Measurements from ENCODE around the gene EHD3. TPM values are rescaled to one million over a fixed set of nuclear protein-coding genes. Genes with fewer than 3 reads are reported as not detected.

The EHD3 gene
- total RNA-seq, 2 donors from 2014 or later = 35.8 to 61.6 TPM

DNA sequence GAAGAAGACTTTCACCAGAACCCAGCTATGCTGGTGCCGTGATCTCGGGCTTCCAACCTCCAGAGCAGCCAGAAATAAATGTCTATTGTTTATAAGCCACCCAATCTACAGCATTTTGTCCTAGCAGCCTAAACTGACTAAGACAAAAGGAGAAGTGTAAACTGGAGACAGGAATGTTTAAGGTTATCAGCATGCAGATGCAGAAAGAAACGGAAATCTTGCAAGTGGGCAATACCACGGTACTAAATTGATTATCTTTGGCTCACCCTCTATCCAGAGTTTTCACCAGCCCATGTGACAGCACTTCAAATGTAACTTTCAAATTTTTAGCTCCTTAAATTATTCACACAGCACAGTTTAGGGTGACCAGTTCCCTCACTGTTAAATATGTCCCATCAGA lies 10.9 kb upstream of the EHD3 start:
- no peak overlapping the region for H3K4me3 ChIP-seq
- TF ChIP-seq CTCF (IDR thresholded peaks at IDR 0.05) = no peak
- ATAC-seq (ENCODE audit: insufficient number of reproducible peaks, low FRiP score, low read depth) = no peak
- no peaks in the 10 kb centered on the region for H3K9me3 ChIP-seq
- H3K4me1 ChIP-seq (ENCODE audit: control insufficient read depth in 1 of 2, low read depth in 2 of 2) = no peaks in the 10 kb centered on the region
- no peaks in the 10 kb centered on the region for H3K36me3 ChIP-seq
- no peaks in the 10 kb centered on the region for H3K27me3 ChIP-seq (replicated peaks; ENCODE audit: insufficient read depth)
- no peak overlapping the region for H3K27ac ChIP-seq
- no peak for DNase-seq (ENCODE audit: low spot score)

DNA sequence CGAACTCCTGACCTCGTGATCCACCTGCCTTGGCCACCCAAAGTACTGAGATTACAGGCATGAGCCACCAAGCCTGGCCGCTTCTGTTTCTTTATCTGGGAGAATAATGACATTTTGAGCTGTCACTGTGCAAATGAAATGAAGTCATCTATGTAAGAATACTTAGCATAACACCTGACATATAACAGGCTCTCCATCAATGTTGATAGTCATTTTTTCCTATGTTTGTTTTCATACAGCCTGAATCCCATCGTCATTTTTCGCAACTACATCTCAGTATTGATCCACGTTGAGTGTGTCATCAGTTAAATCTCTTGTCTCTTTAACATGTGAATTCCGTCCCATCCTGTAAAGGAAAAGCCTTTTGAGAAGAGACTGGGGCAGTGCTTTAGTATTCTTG lies 10.2 kb upstream of the EHD3 start:
- H3K27me3 ChIP-seq (replicated peaks; ENCODE audit: insufficient read depth) = no peaks in the 10 kb centered on the region
- DNase-seq (ENCODE audit: low spot score) (no peak), ATAC-seq (ENCODE audit: insufficient number of reproducible peaks, low FRiP score, low read depth) (no peak)
- H3K4me3 ChIP-seq = no peak overlapping the region
- H3K36me3 ChIP-seq = no peaks in the 10 kb centered on the region
- no peak for TF ChIP-seq CTCF (IDR thresholded peaks at IDR 0.05)
- H3K9me3 ChIP-seq = no peaks in the 10 kb centered on the region
- H3K27ac ChIP-seq = no peak overlapping the region
- no peaks in the 10 kb centered on the region for H3K4me1 ChIP-seq (ENCODE audit: control insufficient read depth in 1 of 2, low read depth in 2 of 2)

DNA sequence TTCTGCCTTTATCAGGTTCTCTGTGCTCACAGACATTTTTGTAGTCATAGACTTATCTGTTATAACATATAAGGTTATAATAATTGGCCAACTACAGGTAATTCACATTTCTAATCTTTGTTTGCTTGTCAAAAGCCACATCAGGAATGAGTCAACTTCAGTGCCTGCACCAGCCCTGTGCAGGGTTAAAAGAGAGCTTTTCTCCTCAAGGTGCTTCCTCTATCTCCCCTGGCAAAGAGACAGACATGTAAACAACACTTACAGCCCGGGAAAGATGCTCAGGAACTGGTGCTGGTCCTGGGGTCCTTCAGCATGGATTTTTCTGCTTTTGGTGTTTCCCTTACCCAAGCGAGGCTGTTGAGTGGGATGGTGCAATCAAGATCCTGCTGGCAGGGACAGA lies 7.7 kb upstream of the EHD3 start:
- DNase-seq (ENCODE audit: low spot score) = no peak
- TF ChIP-seq CTCF (IDR thresholded peaks at IDR 0.05) = no peak
- Histone ChIP-seq H3K36me3 (no peaks in the 10 kb centered on the region), H3K4me3 (no peak overlapping the region), H3K9me3 (no peaks in the 10 kb centered on the region), H3K4me1 (ENCODE audit: control insufficient read depth in 1 of 2, low read depth in 2 of 2) (no peaks in the 10 kb centered on the region), H3K27me3 (replicated peaks; ENCODE audit: insufficient read depth) (no peaks in the 10 kb centered on the region), H3K27ac (no peak overlapping the region)
- no peak for ATAC-seq (ENCODE audit: insufficient number of reproducible peaks, low FRiP score, low read depth)

DNA sequence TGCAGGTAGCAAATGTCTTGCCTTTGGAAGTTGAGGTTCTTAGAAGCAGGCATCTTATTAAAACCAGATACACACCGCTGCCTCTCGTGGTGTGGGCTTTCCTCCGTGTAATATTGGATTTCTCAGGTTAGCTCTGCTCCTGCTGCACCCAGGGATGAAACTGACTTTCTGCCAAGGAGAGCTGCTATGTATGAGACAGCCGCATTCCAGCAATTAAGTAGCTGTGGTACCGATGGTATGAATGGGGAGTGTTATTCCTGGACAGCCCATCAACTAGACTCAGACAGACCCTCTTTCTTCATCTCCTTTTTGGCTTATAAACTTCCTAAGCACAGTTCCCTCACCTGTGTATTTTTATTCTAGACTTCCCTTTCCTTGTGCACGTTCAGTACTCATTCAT lies 6.8 kb upstream of the EHD3 start:
- DNase-seq (ENCODE audit: low spot score) (no peak), ATAC-seq (ENCODE audit: insufficient number of reproducible peaks, low FRiP score, low read depth) (no peak)
- no peak for TF ChIP-seq CTCF (IDR thresholded peaks at IDR 0.05)

DNA sequence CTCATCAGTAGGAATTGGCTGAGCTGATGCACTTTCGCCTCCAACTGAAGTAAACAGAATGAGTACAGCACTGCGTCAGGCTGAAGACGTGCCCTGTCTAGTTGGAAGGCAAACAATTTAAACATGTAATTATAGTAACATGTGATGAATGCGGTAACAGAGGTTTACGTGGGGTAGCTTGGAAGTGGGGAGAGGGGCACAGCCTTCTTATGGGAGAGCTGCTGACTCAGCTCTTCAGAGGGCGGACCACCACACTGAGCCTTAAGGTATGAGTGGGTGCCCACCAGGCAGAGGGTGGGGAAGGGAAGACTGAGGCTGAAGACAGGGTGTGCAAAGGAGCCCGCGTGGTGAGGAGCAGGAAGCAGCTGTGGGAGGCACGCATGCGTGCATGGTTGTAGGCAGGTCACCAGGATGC lies 6.2 kb upstream of the EHD3 start:
- TF ChIP-seq CTCF (IDR thresholded peaks at IDR 0.05) = no peak
- Histone ChIP-seq H3K27me3 (replicated peaks; ENCODE audit: insufficient read depth) (no peaks in the 10 kb centered on the region), H3K4me1 (ENCODE audit: control insufficient read depth in 1 of 2, low read depth in 2 of 2) (no peaks in the 10 kb centered on the region), H3K4me3 (no peak overlapping the region), H3K9me3 (no peaks in the 10 kb centered on the region), H3K36me3 (no peaks in the 10 kb centered on the region), H3K27ac (no peak overlapping the region)
- ATAC-seq (ENCODE audit: insufficient number of reproducible peaks, low FRiP score, low read depth) (no peak), DNase-seq (ENCODE audit: low spot score) (no peak)

More for the DNA sequence above, 6.8 kb upstream of the EHD3 start:
- Histone ChIP-seq H3K9me3 (no peaks in the 10 kb centered on the region), H3K27me3 (replicated peaks; ENCODE audit: insufficient read depth) (no peaks in the 10 kb centered on the region), H3K4me3 (no peak overlapping the region), H3K27ac (no peak overlapping the region), H3K36me3 (no peaks in the 10 kb centered on the region), H3K4me1 (ENCODE audit: control insufficient read depth in 1 of 2, low read depth in 2 of 2) (no peaks in the 10 kb centered on the region)
